ENCODE results near the gene METTL25B.

- TF ChIP-seq CTCF (IDR thresholded peaks at IDR 0.05) (no peak), ZFX (IDR thresholded peaks at IDR 0.05; ENCODE audit: borderline replicate concordance) (no peak)
Observed at GRCh38 chr1:156704930-156705320, 23.3 kb upstream of the METTL25B start.

Measured in 22Rv1 (cell line).